ENCODE measurements around the gene NNMT.

The NNMT gene

DNA sequence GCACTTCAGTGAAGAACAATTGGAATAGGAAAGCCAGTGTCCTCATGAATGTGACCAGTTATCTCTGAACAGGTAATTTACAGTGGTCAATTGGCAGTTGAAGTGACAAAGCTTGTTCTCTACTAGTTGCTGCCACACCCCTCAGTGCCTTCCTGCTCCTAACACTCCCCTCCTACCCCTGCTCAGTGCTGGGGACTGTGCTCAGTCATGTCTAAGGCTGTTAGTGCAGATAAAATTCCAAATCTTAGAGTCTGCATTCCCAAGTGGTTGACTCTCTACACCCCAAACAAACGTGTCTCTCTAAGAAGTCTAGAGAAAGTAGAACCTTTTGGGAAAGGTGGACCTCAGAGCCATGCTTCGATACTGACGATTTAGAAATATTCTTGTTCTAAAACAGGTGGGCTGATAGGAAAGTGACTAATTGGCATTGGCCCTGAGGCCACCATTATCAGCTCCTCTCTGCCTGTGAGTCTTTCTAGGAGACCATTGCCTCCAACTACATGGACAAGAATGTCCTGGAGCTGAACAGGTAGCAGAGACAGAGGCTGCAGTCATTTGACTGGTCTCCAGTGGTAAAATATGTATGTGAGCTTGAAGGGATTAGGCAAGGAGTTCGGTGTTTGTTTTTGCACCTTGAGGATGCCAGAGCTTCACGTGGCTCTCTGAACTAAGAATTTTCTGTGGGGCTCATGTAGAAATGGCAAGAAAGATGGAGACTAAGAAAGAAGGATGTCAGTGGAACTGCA lies 22.1 kb upstream of the NNMT start:
- no peak overlapping the region for H3K27ac Mint-ChIP-seq
- H3K4me3 Mint-ChIP-seq, result no peak overlapping the region
- no peaks in the 10 kb centered on the region for H3K9me3 Mint-ChIP-seq
- no peaks in the 10 kb centered on the region for H3K36me3 Mint-ChIP-seq
- ATAC-seq (no peak), DNase-seq (ENCODE audit: low spot score in 2 of 2) (no peak)
- H3K4me1 Mint-ChIP-seq, result no peaks in the 10 kb centered on the region

DNA sequence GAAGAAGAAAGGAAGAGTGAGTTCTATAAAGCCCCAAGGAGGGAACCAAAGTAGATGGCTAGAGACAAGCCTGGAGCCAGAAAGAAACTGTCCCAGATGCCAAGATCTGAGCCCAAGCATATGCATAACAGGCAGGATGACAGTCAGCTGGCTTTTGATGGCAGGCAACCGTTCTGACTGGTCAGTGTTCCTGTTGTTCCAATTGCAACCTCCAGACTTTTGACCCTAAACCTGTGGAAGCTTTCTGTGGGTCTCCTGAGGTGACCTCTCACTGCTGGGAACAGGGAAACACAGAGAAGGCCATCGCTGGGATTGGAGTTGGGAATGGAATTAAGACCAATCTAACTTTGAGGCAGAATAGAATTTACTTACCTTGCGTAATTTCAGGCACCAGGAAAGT lies 21.6 kb upstream of the NNMT start:
- Mint-ChIP-seq H3K36me3 (no peaks in the 10 kb centered on the region), H3K27ac (no peak overlapping the region), H3K4me1 (no peaks in the 10 kb centered on the region), H3K9me3 (no peaks in the 10 kb centered on the region), H3K4me3 (no peak overlapping the region)
- DNase-seq (ENCODE audit: low spot score in 2 of 2), result peak in 1 of 2 donors; percentile 25
- no peak for ATAC-seq

DNA sequence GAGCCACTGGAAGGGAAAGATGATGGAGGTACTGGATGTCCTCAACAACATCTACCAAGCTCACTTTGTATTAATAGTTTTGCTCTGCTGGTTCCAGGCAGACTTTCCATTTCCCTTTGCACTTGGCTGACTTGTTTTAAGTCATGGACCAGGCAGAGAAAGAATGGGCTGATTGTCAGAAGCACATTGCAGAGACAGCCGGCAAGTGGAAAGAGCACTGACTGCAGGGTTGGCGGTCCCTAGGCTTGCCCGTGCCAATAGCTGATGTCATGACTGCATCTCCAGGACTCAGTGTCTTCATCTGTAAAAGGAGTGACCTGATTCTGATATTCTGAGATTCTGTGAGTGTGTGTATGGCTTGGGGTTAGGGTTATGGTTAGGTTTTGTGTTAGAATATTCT lies 20.9 kb upstream of the NNMT start:
- H3K4me3 Mint-ChIP-seq, result no peak overlapping the region

DNA sequence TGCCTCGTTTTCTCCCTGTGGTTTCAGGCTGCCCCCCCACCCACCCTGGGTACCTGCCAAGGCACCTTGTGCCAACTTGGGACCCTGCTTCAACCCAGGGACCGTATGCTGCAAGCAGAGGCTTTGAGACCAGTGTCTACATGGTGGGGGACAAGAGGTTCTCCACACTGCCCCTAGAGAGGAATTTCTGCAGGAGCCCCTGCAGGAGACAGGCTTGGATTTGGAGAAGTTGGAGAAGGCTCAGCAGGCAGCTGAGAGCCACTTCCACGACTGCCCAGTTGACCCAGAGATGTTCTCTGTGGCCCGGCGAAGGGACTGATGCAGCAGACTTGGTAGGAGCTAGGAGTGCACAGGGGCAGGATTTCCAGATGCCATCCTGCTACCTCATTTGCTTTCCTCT lies 20.1 kb upstream of the NNMT start:
- no peaks in the 10 kb centered on the region for H3K36me3 Mint-ChIP-seq
- no peaks in the 10 kb centered on the region for H3K4me1 Mint-ChIP-seq
- no peaks in the 10 kb centered on the region for H3K9me3 Mint-ChIP-seq
- no peak overlapping the region for H3K27ac Mint-ChIP-seq
- peak in 1 of 2 donors; percentile 45 for DNase-seq (ENCODE audit: low spot score in 2 of 2)
- no peak for ATAC-seq
- no peak overlapping the region for H3K4me3 Mint-ChIP-seq

More for the DNA sequence above, 20.9 kb upstream of the NNMT start:
- Mint-ChIP-seq H3K4me1 (no peaks in the 10 kb centered on the region), H3K27ac (no peak overlapping the region), H3K36me3 (no peaks in the 10 kb centered on the region), H3K9me3 (no peaks in the 10 kb centered on the region)
- DNase-seq (ENCODE audit: low spot score in 2 of 2) (peak in 1 of 2 donors; percentile 10), ATAC-seq (no peak)

DNA sequence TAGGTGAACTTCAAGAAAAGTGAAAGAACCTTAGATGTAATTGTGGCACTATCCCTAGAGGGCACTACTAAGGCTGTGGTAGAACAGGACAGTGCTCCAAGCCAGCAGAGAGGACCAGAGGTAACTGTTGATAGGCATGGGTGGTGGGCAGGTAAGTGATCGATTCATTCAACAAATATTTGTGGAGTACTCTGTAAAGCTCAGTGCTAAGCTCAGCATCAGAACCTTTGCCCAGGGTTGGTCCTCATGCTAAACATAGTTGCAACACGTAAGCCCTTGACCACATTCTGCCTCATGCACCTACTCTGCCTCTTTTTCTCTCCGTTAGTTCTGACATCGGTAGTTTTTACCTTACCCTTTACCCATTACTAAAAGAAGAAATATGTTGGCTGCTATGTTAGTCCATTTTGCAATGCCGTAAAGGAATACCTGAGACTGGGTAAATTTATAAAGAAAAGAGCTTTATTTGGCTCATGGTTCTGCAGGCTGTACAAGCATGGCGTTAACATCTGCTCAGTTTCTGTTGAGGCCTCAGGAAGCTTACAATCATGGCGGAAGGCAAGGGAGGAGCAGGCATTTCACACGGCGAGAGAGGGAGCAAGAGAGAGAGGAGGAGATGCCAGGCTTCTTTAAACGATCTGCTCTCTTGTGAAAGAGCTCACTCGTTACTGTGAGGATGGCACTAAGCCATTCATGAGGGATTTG lies 18.4 kb upstream of the NNMT start:
- no peaks in the 10 kb centered on the region for H3K9me3 Mint-ChIP-seq
- H3K27ac Mint-ChIP-seq, result no peak overlapping the region

DNA sequence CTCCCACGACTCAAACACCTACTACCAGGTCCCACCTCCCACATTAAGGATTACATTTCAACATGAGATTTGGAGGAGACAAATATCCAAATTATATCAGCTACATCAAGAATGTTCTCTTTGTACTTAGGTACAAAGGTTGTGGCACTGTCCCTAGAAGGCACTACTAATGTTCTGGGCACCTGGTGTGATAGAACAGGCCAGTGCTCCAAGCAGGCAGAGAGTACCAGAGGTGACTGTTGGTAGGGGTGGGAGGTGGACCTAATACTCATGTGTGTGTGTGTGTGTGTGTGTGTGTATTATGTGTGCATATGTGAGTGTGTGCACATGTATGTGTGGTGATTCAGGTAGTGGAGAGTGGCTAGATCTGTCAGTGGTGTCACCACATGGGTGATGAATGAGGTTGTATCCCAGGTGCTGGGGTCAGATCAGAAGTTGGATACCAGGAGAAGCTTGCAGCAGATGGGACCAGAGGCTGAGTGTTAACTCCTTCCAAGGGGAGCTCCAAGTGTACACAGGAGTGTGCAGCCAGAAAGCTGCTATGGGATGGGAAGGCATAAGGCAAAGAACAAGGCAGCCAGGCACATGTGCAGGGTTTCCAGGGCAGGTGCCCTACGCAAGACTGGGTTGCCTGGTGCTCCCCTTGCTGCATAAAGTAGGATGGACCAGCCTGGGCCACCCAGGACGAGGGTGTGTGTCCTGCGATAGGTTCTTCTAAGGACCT lies 17.7 kb upstream of the NNMT start:
- Mint-ChIP-seq H3K4me3 (no peak overlapping the region), H3K36me3 (no peaks in the 10 kb centered on the region), H3K27ac (no peak overlapping the region), H3K4me1 (no peaks in the 10 kb centered on the region), H3K9me3 (no peaks in the 10 kb centered on the region)
- peak in 1 of 2 donors; percentile 6 for DNase-seq (ENCODE audit: low spot score in 2 of 2)
- no peak for ATAC-seq

More for the DNA sequence above, 18.4 kb upstream of the NNMT start:
- Mint-ChIP-seq H3K4me1 (no peaks in the 10 kb centered on the region), H3K4me3 (no peak overlapping the region), H3K36me3 (no peaks in the 10 kb centered on the region)
- ATAC-seq, result no peak
- DNase-seq (ENCODE audit: low spot score in 2 of 2), result no peak

DNA sequence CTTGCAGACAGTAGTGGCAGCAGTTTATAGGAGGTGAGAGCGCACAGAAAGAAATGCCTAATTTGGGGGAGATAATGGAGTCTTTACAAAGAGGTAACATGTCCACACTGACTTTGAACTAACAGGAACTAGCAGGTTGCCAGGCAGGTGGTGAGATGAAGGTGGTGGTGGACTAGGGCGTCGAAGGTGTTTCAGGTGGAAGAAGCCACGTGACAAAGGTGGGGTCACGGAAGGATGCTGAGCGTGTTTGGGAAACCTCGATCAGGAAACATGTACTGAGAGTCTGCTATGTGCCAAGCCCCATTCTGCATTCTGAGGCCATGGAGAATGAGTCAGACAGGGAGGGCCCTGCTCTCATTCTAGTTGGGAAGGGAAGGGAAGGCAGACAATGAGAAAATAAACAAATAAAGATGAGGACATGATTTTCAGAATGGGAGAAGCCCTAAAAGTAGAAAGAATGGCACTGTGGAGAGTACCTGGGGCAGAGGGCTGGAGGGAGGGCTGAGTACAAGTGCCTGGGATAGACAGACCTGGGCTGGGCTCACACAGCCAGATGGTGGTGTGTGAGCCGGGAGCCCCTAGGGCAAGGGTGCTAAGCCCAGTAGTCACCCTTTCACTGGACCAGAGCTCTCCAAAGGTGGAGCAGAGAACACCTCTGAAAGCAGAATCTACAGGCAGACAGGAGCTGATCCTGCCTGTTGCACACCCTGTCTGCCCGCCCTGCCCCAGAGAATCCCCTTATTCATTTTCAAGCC lies 16.2 kb upstream of the NNMT start:
- peak; percentile 29 for ATAC-seq
- no peak overlapping the region for H3K27ac Mint-ChIP-seq
- no peaks in the 10 kb centered on the region for H3K36me3 Mint-ChIP-seq
- DNase-seq (ENCODE audit: low spot score in 2 of 2), result no peak
- H3K4me3 Mint-ChIP-seq, result no peak overlapping the region
- no peaks in the 10 kb centered on the region for H3K4me1 Mint-ChIP-seq
- no peaks in the 10 kb centered on the region for H3K9me3 Mint-ChIP-seq

DNA sequence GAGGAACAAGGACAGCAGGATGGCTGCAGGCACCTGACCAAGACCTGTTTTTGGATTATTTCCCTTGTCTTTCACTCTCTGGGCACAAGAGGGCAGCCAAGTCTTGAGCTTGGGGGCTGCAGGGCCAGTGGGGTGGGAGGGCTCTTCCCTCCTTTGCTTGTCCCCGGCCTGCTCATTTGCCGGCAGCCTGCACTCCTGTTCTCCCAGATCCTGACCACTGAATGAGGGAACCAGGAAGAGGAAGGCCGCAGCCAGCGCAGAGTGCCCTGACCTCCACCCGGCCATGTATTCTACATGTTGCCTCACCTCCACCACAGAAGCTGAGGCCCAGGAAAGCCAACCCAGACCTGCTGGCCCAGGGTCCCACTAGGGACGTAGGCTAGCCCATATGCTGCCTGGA lies 15.5 kb upstream of the NNMT start:
- Mint-ChIP-seq H3K9me3 (no peaks in the 10 kb centered on the region), H3K27ac (no peak overlapping the region), H3K4me1 (no peaks in the 10 kb centered on the region), H3K36me3 (no peaks in the 10 kb centered on the region), H3K4me3 (no peak overlapping the region)
- DNase-seq (ENCODE audit: low spot score in 2 of 2), result no peak
- ATAC-seq, result no peak

DNA sequence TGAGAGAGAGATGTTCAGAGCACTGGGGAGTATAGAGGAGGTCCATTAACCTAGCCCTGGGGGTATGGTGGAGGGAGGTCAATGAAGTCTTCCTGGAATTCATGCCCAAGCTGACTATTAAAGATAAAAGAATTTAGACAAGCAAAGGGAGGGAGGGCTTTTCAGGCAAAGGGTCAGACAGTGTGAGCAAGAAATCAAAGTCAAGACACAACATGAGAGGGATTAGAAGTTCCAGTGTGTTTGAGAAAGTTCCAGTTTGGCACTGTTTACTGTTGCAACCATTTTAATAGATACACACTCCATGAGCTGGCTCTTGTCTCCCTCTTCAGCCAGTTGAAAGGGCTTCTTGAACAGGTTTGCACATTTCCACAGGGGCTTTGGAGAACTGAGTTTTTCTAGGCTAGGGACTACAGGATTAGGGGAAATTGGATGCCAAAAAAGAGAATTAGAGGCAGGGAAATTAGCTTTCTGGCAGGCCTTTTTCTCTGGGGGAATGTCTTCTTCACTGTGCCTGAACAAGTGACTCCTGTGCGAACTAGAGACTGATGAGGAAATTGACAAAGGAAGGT lies 14.7 kb upstream of the NNMT start:
- Mint-ChIP-seq H3K4me1 (no peaks in the 10 kb centered on the region), H3K4me3 (no peak overlapping the region), H3K27ac (no peak overlapping the region), H3K9me3 (no peaks in the 10 kb centered on the region), H3K36me3 (no peaks in the 10 kb centered on the region)
- DNase-seq (ENCODE audit: low spot score in 2 of 2), result no peak
- ATAC-seq, result no peak

DNA sequence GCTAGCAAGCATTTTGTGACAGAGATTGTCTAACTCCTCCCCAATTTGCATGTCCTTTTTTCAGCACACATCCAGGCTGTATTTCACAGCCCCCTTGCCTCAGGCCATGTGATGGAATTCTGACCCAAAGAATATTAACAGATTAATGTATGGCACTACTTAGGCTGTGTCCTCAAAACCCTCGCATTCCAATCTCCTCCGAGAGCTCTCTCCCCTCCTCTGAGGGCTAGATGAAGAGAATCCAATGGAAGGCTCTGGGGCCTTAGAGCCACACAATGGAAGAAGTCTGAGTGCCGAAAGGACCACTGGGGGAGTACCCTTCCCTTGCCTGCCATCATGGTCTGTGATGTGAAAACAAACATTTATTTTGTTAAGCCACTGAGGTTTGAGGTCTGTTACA lies 13.7 kb upstream of the NNMT start:
- no peak for ATAC-seq
- no peak overlapping the region for H3K4me3 Mint-ChIP-seq
- H3K9me3 Mint-ChIP-seq, result no peaks in the 10 kb centered on the region
- H3K27ac Mint-ChIP-seq, result no peak overlapping the region
- DNase-seq (ENCODE audit: low spot score in 2 of 2), result no peak
- H3K4me1 Mint-ChIP-seq, result no peaks in the 10 kb centered on the region
- no peaks in the 10 kb centered on the region for H3K36me3 Mint-ChIP-seq

DNA sequence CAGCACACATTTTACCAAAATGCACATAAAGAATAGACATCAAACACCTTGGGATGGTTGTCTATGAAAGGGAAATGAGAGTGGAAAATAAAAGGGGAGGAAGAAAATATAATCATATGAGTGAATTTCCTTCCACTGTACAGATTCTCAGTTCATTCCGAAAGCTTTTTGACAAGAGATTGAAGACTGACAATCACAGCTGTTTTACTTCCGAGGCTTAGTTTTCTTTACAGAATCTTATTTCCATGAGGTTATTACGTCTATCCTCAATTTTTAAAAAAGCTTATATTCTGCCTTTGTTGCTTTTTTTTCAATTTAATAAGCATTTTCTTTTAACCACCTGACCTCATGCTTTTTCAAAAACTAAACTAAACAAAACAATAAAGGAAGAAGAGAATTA lies 12.8 kb upstream of the NNMT start:
- no peaks in the 10 kb centered on the region for H3K4me1 Mint-ChIP-seq
- H3K4me3 Mint-ChIP-seq, result no peak overlapping the region
- no peak overlapping the region for H3K27ac Mint-ChIP-seq
- no peak for DNase-seq (ENCODE audit: low spot score in 2 of 2)
- ATAC-seq, result no peak
- no peaks in the 10 kb centered on the region for H3K9me3 Mint-ChIP-seq
- no peaks in the 10 kb centered on the region for H3K36me3 Mint-ChIP-seq

DNA sequence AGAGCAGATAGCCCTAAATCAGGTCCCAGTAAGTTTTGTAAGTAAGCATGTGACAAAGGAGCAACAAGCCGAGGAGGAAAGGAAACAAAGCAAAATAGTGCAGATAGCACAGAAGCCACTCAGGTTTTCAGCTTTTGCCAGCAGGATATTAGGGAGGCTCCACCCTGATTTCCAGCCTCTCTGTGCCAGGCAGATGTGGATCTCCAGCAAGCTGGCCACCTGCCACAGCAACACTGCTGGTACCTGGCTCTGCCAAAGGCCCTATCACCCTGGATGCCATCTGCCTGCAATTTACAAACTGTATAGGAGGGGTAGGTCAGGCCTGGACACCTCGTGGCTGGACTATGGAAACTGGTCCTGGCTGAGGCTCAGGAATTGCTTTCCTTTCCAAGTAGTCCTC lies 12.2 kb upstream of the NNMT start:
- Mint-ChIP-seq H3K27ac (no peak overlapping the region), H3K4me3 (no peak overlapping the region)

DNA sequence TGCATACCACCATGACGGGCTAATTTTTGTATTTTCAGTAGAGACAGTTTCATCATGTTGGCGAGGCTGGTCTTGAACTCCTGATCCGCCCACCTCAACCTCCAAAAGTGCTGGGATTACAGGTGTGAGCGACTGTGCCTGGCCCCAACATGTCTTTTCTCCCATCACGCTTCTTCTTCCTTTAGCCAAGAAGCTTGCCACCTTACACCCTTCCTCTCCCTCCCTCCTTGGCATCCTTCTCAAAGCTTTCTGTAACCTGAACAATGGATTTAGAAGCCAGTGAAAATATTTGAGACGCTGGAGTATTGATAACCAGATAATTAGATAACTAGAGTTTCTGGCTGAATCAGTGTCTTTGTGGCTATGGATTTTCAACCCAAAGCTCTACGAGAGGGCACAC lies 11.3 kb upstream of the NNMT start:
- no peaks in the 10 kb centered on the region for H3K36me3 Mint-ChIP-seq
- no peak overlapping the region for H3K4me3 Mint-ChIP-seq
- DNase-seq (ENCODE audit: low spot score in 2 of 2) (no peak), ATAC-seq (no peak)
- H3K9me3 Mint-ChIP-seq, result no peaks in the 10 kb centered on the region
- H3K27ac Mint-ChIP-seq, result no peak overlapping the region
- H3K4me1 Mint-ChIP-seq, result no peaks in the 10 kb centered on the region

More for the DNA sequence above, 12.2 kb upstream of the NNMT start:
- ATAC-seq (no peak), DNase-seq (ENCODE audit: low spot score in 2 of 2) (no peak)
- no peaks in the 10 kb centered on the region for H3K36me3 Mint-ChIP-seq
- no peaks in the 10 kb centered on the region for H3K9me3 Mint-ChIP-seq
- H3K4me1 Mint-ChIP-seq, result no peaks in the 10 kb centered on the region

DNA sequence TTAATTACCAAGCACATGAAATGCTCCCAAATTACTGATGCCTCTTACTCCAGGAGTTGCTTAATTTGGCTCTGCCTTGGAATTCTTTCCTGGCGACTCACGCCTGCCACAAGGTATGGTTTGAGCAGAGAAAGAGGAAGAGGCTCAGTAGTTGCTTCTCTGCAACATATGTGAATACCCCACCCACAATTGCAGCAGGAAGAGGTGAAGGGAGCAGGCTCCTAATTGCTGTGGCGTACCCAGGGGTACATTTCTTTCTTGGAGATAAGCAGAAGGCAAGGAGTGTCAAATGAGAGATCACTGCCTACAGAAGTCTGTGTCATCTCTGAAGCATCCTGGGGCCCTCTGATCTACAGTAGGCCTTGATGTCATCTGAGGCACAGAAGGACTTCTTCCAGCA lies 10.6 kb upstream of the NNMT start:
- H3K9me3 Mint-ChIP-seq, result no peaks in the 10 kb centered on the region
- no peak for ATAC-seq
- no peak overlapping the region for H3K4me3 Mint-ChIP-seq
- no peak for DNase-seq (ENCODE audit: low spot score in 2 of 2)
- H3K4me1 Mint-ChIP-seq, result no peaks in the 10 kb centered on the region
- no peaks in the 10 kb centered on the region for H3K36me3 Mint-ChIP-seq
- H3K27ac Mint-ChIP-seq, result no peak overlapping the region

DNA sequence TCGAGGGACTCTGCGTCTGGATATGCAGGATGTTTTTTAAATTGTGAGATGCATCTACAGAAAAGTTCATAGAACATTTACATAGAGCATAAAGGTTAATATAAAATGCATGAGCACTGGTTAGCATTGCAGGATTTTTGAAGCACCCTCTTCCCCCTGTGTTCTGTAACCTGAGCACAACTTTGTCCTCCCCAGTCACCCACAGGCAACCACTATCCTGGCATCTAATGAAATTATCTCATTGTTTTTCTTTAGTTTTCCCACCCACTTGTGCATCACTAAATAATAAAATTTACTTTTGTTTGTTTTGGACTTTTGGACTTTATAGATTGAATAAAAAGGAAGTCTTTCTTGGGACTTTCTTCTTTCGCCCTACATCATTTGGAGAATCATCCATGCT lies 10.0 kb upstream of the NNMT start:
- Mint-ChIP-seq H3K4me1 (no peaks in the 10 kb centered on the region), H3K9me3 (no peaks in the 10 kb centered on the region), H3K27ac (no peak overlapping the region), H3K36me3 (no peaks in the 10 kb centered on the region), H3K4me3 (no peak overlapping the region)
- ATAC-seq, result no peak
- no peak for DNase-seq (ENCODE audit: low spot score in 2 of 2)
